ENCODE measurements around the gene TRIM43B. TPM values are rescaled to one million over a fixed set of nuclear protein-coding genes. Genes with fewer than 3 reads are reported as not detected.

TRIM43B gene
- total RNA-seq, 1 experiment from 2014 or later: not detected

DNA sequence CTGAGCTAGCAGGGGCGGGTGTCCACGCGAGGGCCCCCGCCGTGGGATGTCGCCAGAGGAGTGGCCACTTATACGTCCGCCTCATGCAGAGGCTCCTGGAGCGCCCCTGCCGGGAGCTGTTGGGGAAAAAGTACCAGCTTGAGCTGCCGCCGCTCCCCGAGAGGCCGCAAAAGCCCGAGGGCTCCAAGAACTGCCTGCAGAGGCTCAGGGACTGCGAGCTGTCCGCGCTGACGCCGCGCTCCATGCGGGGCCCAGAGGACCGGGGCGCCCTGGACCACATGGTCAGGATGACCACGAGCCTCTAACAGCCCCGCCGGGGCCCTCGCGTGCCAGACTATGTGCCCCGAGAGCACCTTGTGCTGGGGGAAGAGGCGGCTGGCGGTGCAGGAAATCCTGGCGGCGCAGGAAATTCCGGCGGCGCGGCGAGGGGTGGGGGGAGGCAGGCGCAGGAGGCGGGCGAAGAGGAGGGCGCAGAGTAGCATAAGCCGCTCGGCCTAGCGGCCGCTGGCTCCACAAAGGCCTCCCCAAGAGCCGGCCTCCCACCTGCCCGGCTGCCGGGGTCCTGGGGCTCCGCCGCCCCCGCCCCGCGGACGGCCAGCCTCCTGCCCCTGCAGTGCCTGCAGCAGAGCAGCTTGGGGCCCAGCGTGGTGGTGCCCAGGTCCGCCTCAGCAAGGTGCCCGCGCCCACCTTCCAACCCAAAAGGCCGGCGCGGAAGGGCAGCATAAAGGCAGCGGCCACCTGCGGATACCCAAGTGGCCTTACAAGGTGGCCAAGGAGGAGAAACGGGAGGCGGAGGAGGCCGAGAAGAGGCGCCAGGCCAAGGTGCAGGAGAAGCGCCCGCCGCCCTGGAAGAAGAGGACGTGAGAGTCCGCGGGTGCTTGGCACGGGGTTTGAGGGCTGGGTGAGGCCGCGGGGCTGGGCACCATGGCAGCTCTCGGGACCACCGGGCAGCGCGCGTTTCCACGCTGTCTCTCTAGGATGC is 42.1 kb upstream of the TRIM43B start:
- Histone ChIP-seq H3K27ac (ENCODE audit: insufficient read length, low read depth, low read length) (no peak overlapping the region), H2BK12ac (ENCODE audit: insufficient read length, low read depth, low read length) (no peak overlapping the region), H3K4me2 (ENCODE audit: insufficient read depth, insufficient read length, low read length) (no peak overlapping the region), H3K18ac (ENCODE audit: insufficient read length, low read depth, low read length) (no peak overlapping the region), H2AK5ac (ENCODE audit: insufficient read length, low read length) (no peak overlapping the region), H2BK20ac (ENCODE audit: low read depth, low read length, poor library complexity, severe bottlenecking) (no peak overlapping the region), H3K9me3 (ENCODE audit: control insufficient read depth, low read depth, low read length) (no peaks in the 10 kb centered on the region), H3T11ph (ENCODE audit: low read length) (no peak overlapping the region), H3K4me1 (ENCODE audit: insufficient read depth, low read length) (peaks cover 2% of the 10 kb centered on the region; the same call in 1 of the 2 replicates), H2BK120ac (ENCODE audit: low read depth, low read length, poor library complexity, severe bottlenecking) (no peak overlapping the region), H3K14ac (ENCODE audit: insufficient read depth, low read length) (no peak overlapping the region), H3K23ac (ENCODE audit: insufficient read length, low read depth, low read length) (no peak overlapping the region), H3K9ac (ENCODE audit: extremely low read depth, insufficient read length, low read length) (no peak overlapping the region), H4K91ac (ENCODE audit: insufficient read length, low read depth, low read length) (no peak overlapping the region), H3K23me2 (ENCODE audit: insufficient read length, low read depth, low read length, poor library complexity, severe bottlenecking) (no peaks in the 10 kb centered on the region), H3K79me1 (ENCODE audit: insufficient read depth, low read depth, low read length, poor library complexity, severe bottlenecking) (no peaks in the 10 kb centered on the region), H2AFZ (ENCODE audit: low read length) (no peak overlapping the region), H4K5ac (ENCODE audit: insufficient read length, low read depth, low read length) (no peak overlapping the region), H3K56ac (ENCODE audit: insufficient read length, low read depth, low read length) (no peak overlapping the region), H2BK15ac (ENCODE audit: low read depth, low read length) (no peak overlapping the region), H3K4ac (ENCODE audit: low read depth, low read length) (no peak overlapping the region), H3K27me3 (ENCODE audit: insufficient read depth, low read length) (no peaks in the 10 kb centered on the region), H3K79me2 (ENCODE audit: insufficient read depth, low read length) (no peaks in the 10 kb centered on the region), H4K20me1 (ENCODE audit: control insufficient read depth, insufficient read depth, insufficient read length) (no peaks in the 10 kb centered on the region), H2BK5ac (ENCODE audit: insufficient read length, low read length) (no peak overlapping the region), H4K8ac (replicated peaks; ENCODE audit: insufficient read length, low read depth, low read length) (no peak overlapping the region)
- Mint-ChIP-seq H3K9me3 (peaks cover 0 to 51% of the 10 kb centered on the region in 2 experiments; a peak in 2 of 5 replicates), H3K36me3 (ENCODE audit: insufficient read depth in 1 of 3, low read depth in 3 of 3) (no peaks in the 10 kb centered on the region), H3K27me3 (ENCODE audit: low read depth) (peaks cover 13% of the 10 kb centered on the region), H3K4me1 (peaks cover 0 to 11% of the 10 kb centered on the region in 2 experiments; a peak in 2 of 4 replicates), H3K27ac (no peak overlapping the region), H3K4me3 (no peak overlapping the region)
- TF ChIP-seq, protein P1, sequence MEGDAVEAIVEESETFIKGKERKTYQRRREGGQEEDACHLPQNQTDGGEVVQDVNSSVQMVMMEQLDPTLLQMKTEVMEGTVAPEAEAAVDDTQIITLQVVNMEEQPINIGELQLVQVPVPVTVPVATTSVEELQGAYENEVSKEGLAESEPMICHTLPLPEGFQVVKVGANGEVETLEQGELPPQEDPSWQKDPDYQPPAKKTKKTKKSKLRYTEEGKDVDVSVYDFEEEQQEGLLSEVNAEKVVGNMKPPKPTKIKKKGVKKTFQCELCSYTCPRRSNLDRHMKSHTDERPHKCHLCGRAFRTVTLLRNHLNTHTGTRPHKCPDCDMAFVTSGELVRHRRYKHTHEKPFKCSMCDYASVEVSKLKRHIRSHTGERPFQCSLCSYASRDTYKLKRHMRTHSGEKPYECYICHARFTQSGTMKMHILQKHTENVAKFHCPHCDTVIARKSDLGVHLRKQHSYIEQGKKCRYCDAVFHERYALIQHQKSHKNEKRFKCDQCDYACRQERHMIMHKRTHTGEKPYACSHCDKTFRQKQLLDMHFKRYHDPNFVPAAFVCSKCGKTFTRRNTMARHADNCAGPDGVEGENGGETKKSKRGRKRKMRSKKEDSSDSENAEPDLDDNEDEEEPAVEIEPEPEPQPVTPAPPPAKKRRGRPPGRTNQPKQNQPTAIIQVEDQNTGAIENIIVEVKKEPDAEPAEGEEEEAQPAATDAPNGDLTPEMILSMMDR (conservative IDR thresholded peaks at IDR 0.05): no peak
- DNase-seq: no peak
- no CpG with 5 or more reads among the region's 84 CpGs for WGBS (ENCODE audit: extremely low coverage, insufficient read length, low lambda C conversion rate)
